ENCODE measurements around the gene PRKCE. TPM values are rescaled to one million over a fixed set of nuclear protein-coding genes. Genes with fewer than 3 reads are reported as not detected.

PRKCE gene
- total and polyA plus RNA-seq, 2 of the 8 experiments (the other 6 are each of a cell fraction or from before 2014, with no cell fraction given): 0.54 to 2.1 TPM

DNA sequence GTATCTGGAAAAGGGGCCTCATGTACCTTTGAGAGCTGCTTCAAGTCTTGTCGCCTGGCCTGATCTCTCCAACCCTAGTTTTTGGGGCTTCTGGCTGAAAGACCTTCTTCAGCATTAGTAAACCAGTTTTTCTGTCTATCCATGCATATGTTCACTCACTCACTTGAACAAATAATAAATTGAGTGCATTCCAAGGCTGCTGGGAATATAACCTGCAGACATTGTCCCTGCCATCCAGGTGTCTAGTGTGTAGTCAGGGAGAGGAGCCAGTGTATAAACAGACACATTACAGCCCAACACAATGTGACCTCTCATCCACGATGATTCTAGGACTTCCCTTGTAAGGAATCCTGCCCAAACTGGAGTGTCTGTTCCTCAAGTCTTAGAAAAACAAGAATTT lies 262.1 kb downstream of the PRKCE start:
- Histone ChIP-seq H3K79me2 (ENCODE audit: control insufficient read depth in 1 of 2, insufficient read depth in 2 of 2, low read length in 2 of 2) (no peaks in the 10 kb centered on the region), H2AFZ (ENCODE audit: low read length) (no peak overlapping the region), H3K4ac (replicated peaks; ENCODE audit: insufficient read length, low read depth, low read length) (no peak overlapping the region), H3K9ac (replicated peaks in 1 of 4; ENCODE audit: extremely low read depth in 1 of 4, low read depth in 3 of 4, low read length in 3 of 4) (no peak overlapping the region), H3K36me3 (ENCODE audit: control insufficient read depth in 2 of 4, insufficient read depth in 4 of 4, low read length in 3 of 4) (no peaks in the 10 kb centered on the region), H4K91ac (replicated peaks; ENCODE audit: insufficient read length, low read length) (no peak overlapping the region), H3K18ac (ENCODE audit: extremely low read depth, low read length) (no peak overlapping the region), H2BK12ac (ENCODE audit: low read depth, low read length) (no peak overlapping the region), H3K14ac (ENCODE audit: insufficient read length) (no peak overlapping the region), H3K4me1 (replicated peaks in 1 of 4; ENCODE audit: control insufficient read depth in 3 of 4, insufficient read depth in 4 of 4, low read length in 3 of 4) (no peaks in the 10 kb centered on the region; a peak in 1 of 7 replicates), H3K9me3 (ENCODE audit: insufficient read depth in 2 of 2, low read depth in 1 of 2, low read length in 1 of 2) (no peaks in the 10 kb centered on the region), H3K27ac (ENCODE audit: low read depth, low read length) (no peak overlapping the region), H3K23ac (ENCODE audit: insufficient read length) (no peak overlapping the region), H2BK20ac (ENCODE audit: low read length) (no peak overlapping the region), H3K23me2 (ENCODE audit: low read depth, low read length) (no peaks in the 10 kb centered on the region), H3K4me2 (ENCODE audit: insufficient read depth in 1 of 2, low read depth in 2 of 2, low read length in 2 of 2) (no peak overlapping the region), H2BK120ac (replicated peaks; ENCODE audit: low read depth, low read length) (no peak overlapping the region), H4K20me1 (replicated peaks in 1 of 2; ENCODE audit: control insufficient read depth in 1 of 2, insufficient read depth in 2 of 2, low read length in 2 of 2) (no peaks in the 10 kb centered on the region), H3K4me3 (ENCODE audit: extremely low read depth in 1 of 4, insufficient read depth in 2 of 4, low read depth in 3 of 4, low read length in 4 of 4) (no peak overlapping the region), H4K8ac (ENCODE audit: extremely low read depth, insufficient read depth, low read length) (no peak overlapping the region), H2BK15ac (ENCODE audit: low read length) (no peak overlapping the region), H4K5ac (ENCODE audit: insufficient read length, low read depth, low read length) (no peak overlapping the region), H3K27me3 (replicated peaks in 1 of 4; ENCODE audit: control insufficient read depth in 3 of 4, extremely low read depth in 1 of 4, insufficient read depth in 3 of 4, low read length in 3 of 4) (no peaks in the 10 kb centered on the region), H2AK5ac (ENCODE audit: low read depth, low read length) (no peak overlapping the region), H2BK5ac (ENCODE audit: low read depth, low read length) (no peak overlapping the region), H3K79me1 (ENCODE audit: low read depth, low read length) (no peaks in the 10 kb centered on the region), H3K56ac (replicated peaks; ENCODE audit: insufficient read length, low read depth, low read length) (no peak overlapping the region)
- WGBS, 2 experiments (ENCODE audit: extremely low coverage in 1 of 2, insufficient coverage in 1 of 2, insufficient read length in 1 of 2, insufficient replicate concordance in 2 of 2, low coverage in 1 of 2, low lambda C conversion rate in 2 of 2, missing lambda C conversion rate in 1 of 2): 89% methylated on average over 2 of the region's 2 CpGs; no CpG with 5 or more reads in 1 of the 2 experiments
- FAIRE-seq: no peak
- ChIA-PET CTCF (ENCODE audit: partially characterized antibody) (interaction anchor here (0.9 to 1.8 kb wide), 3 partner anchors 9 to 27 kb away, joined by 3 to 5 read pairs (median 3); no protein-coding TSS in a partner anchor), POLR2A (ENCODE audit: partially characterized antibody) (no interaction called here)
- DNase-seq (ENCODE audit: low read depth in 1 of 2, low spot score in 2 of 2): no peak
- TF ChIP-seq KDM5A (IDR thresholded peaks at IDR 0.05; ENCODE audit: low read length) (no peak), TCF12 (IDR thresholded peaks at IDR 0.05; ENCODE audit: low read depth, low read length) (no peak), SP2 (IDR thresholded peaks at IDR 0.05; ENCODE audit: low read length) (no peak), ZNF274 (IDR thresholded peaks at IDR 0.05; ENCODE audit: borderline replicate concordance, extremely low read depth, low read length) (no peak), POLR2A (IDR thresholded peaks at IDR 0.05; ENCODE audit: control extremely low read depth in 1 of 2, low read depth in 2 of 2, low read length in 2 of 2) (no peak), BACH1 (IDR thresholded peaks at IDR 0.05; ENCODE audit: low read length) (no peak), SIX5 (IDR thresholded peaks at IDR 0.05; ENCODE audit: low read depth, low read length) (no peak), SP4 (IDR thresholded peaks at IDR 0.05; ENCODE audit: low read length) (no peak)
- TF ChIP-seq, protein P1, sequence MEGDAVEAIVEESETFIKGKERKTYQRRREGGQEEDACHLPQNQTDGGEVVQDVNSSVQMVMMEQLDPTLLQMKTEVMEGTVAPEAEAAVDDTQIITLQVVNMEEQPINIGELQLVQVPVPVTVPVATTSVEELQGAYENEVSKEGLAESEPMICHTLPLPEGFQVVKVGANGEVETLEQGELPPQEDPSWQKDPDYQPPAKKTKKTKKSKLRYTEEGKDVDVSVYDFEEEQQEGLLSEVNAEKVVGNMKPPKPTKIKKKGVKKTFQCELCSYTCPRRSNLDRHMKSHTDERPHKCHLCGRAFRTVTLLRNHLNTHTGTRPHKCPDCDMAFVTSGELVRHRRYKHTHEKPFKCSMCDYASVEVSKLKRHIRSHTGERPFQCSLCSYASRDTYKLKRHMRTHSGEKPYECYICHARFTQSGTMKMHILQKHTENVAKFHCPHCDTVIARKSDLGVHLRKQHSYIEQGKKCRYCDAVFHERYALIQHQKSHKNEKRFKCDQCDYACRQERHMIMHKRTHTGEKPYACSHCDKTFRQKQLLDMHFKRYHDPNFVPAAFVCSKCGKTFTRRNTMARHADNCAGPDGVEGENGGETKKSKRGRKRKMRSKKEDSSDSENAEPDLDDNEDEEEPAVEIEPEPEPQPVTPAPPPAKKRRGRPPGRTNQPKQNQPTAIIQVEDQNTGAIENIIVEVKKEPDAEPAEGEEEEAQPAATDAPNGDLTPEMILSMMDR (IDR thresholded peaks at IDR 0.05; ENCODE audit: control extremely low read depth in 1 of 3, insufficient read depth in 1 of 3, low read depth in 1 of 3, low read length in 3 of 3): no peak
